ENCODE measurements around the gene IGF2R.

Gene IGF2R

DNA sequence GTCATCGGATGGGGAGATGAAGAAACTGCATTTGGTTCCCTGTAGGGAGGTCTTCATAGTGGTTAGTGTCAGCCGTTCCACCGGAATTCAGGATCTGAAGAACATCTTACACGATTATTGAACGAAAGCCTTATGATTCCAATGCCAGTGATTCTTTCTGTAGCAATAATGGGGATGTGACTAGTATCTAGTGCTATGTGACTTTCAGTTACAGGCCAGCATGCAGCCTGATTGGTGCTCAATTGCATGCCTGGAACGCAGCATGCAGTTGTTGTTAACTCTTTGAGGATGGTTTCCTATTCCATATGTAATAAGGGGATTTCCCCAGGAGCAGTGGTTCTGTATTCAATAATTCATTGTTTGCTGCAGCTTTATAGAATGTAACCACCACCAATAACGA lies 81.1 kb downstream of the IGF2R start:
- DNase-seq: no peak

DNA sequence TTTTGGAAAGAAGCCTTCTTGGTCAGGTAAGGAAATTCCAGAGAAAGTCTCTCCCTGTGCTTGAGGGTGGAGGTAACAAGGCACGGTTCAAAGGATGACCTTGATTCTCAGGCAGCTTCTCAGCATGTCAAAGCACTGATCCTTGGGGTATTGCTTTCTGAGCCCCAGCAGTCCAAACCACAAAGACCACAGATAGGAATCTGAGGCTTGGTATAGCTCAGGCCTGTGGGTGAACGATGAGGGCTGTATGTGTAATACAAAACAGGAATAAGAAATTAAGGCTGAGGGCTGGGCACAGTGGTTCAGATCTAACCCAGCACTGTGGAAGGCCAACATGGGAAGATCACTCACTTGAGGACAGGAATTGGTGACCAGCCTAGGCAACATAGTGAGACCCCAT lies 82.5 kb downstream of the IGF2R start:
- peak; percentile 51 for DNase-seq

DNA sequence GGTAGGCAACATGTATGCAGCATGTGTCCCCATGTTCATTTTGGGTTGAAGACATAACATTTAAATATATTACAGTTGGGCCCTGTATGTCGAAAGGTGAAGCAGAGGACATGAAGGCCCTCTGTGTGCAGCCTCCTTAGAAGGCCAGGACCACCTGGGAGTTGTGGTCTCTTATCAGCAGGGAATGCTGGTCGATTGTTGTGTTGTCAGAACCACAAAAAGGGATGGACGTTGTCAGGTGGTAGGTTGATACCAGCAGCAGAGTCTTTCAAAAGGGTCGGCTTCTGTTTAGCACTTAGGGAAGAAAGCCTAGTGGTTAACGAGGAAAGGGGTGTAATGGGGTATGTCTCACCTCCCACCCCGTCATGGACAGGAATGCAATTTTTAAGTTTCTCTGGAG lies 85.4 kb downstream of the IGF2R start:
- DNase-seq: no peak

- no peak for DNase-seq
These were observed 86.0 kb downstream of the IGF2R start for GRCh38 chr6:160054913-160055312.

DNA sequence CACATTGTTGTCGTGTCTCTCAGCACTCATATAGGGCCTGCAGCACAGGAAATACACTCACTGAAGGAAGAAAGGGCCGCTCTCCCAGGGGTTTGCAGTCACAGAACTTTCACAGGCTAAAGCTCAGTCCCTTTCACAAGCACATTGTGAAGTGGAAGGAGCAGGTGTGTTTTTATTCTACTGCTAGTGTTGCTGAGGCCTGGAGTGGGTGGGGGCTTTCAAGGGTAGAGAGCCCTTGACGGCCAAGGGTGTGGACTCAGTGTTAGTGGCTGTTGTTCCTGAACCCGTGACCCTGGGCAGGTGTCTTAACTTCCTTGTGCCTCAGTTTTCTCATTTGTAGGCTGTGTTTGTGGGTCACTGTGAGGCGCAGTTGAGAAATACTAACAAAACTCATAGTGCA lies 86.5 kb downstream of the IGF2R start:
- DNase-seq: no peak

GRCh38 chr6:160055813-160056212 lies 86.9 kb downstream of the IGF2R start:
- DNase-seq: peak; percentile 34

DNA sequence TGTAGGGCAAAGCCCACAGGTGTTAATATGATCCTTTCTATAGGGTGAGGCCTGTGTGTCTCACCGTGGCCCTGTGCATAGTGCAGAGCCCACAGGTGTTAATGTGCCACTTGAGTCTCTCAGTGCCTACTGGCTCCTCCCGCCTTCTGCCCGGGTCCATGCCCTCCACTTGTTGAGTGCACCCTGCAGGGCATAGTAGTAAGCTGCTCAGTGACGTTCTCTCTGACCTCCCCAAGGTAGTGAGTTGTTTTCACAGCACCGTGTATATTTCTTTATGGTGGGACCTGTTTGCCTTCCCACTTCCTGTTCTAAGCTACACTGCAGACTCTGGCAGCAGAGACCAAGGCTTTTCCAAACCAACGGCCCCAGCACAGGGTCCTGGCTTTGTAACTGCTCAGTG lies 88.2 kb downstream of the IGF2R start:
- DNase-seq: no peak

DNA sequence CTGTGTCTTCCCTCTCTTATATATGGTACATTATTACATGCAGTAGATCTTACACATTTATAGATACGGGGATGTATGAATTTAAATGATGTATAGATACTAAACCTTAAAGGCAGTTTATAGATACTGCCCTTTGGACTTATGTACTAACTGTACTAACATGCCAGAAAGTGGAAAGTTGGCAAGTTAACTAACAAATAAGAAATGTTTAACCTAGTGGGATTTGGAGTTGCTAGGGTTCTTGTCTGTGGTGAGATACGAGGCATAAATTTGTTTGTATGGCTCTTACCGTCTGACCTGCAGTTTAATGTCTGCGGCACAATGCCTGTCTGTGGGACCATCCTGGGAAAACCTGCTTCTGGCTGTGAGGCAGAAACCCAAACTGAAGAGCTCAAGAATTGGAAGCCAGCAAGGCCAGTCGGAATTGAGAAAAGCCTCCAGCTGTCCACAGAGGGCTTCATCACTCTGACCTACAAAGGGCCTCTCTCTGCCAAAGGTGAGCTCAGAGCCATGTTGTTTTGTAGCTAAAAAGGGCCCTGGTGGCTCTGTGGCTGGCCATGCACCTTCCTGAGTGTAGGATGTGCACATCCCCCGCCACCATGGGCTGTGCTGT lies 89.8 kb downstream of the IGF2R start:
- DNase-seq: no peak

- DNase-seq: no peak
These were observed 91.3 kb downstream of the IGF2R start for GRCh38 chr6:160060221-160060620.

DNA sequence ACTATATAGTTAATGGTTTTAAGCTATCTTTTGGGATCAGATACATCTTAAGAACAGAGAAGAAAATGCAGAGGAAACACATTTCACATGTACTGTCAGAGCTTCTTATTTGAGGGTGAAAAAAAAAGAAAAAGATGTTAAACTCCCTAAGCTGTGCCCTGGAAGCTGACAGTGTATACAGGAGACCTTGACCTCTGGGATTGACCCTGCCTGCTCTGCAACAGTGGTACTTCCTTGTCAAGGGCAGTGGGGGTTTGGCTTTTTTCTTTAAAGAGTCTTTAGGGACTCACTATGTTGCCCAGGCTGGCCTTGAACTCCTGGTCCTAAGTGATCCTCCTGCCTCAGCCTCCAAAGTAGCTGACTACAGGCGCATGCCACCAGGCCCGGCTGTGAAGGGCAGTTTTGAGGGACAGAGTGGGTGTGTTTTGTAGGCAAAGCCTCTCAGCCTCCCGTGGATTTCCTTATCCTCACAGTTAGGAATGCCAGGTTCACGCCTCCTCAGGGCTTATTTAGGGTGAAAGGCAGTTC lies 92.1 kb downstream of the IGF2R start:
- DNase-seq: no peak

DNA sequence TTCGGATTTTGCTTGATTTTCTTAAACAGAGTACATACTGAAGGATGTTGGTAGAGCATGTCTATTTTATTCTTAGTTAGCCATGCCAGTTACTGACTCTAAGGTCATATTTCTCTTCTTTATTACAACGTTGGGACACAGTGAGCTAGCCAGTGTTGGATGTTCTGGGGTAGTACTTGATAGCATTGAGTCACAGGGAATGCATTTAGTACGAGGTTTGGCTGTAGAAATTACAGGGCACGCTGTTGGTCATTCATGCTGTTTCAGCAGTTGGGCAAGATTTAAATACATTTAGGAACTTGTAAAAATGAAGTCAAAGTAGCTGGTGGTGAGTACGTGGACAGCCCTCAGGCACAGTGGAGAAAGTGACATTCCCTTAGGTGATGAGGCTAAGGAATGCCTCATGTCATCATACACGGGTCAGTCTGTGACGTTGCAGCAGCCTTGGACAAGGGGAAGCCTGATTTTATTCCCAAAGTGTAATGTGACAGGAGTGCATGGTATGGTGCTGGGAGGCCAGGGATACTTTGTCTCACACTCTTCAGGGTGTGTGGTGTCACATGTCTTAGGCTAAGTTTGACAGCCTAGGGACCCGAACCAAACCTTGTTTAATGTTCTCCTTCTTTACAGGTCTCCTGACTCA lies 95.0 kb downstream of the IGF2R start:
- DNase-seq: no peak

DNA sequence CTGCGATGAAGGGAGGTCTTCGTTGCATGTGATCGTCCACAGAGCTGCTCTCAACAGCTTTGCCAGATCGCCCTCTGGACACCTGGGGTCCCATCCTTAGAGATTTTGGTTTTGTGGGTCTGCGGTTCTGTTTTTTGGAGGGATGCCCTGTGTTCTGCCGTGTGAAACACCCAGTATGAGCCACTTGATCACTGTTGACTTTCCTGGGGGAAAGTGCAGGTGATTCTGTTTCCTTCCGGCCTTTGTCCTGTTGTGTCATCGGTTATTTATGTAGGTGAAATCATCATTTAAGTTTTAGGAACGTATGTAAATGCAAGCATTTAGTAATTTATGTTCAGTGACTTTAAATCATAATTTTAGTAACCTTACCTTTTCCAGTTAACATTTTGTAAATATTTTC lies 96.3 kb downstream of the IGF2R start:
- no peak for DNase-seq

GRCh38 chr6:160067564-160067963 lies 98.7 kb downstream of the IGF2R start:
- no peak for DNase-seq

GRCh38 chr6:160068346-160068745 lies 99.5 kb downstream of the IGF2R start:
- DNase-seq: no peak

GRCh38 chr6:160069050-160069454 lies 100.2 kb downstream of the IGF2R start:
- DNase-seq: peak; percentile 56

DNA sequence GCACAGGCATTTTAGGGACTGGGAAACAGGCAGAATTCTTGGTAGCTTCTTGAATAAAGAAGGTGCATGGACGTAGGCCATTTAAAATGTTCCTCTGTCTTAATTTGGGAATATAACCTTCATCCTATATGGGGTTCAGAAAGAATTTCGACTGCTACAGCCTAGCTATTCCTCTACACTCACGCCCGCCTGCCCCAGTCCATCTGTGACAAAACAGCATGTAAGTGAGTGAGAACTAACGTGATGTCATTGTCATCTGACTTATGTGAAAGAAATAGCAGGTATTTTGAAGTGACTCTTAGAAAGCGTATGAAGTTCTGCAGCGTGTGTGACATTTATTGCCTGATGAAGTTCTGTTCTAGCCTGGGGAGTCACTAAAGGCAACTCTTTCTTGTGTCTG lies 100.6 kb downstream of the IGF2R start:
- DNase-seq: no peak

GRCh38 chr6:160070427-160070826 lies 101.5 kb downstream of the IGF2R start:
- DNase-seq: no peak

DNA sequence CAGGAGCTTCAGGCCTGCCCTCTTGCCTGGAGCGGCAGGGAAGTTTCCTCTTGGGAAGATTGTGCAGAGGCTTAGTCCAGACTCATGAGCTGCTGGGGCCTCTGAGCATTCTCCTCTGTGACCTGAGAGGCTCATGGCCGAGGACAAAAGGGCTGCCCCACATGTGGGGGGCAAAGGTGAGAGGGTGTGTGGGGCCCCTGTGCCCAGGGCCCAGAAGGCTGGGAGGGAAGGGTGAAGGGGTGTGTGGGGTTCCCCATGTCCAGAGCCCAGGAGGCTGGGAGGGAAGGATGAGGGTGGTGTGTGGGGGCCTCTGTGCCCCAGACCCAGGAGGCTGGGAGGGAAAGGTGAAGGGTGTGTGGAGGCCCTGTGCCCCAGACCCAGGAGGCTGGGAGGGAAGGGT lies 101.9 kb downstream of the IGF2R start:
- DNase-seq: no peak

GRCh38 chr6:160071805-160072690 lies 103.2 kb downstream of the IGF2R start:
- DNase-seq: no peak

DNA sequence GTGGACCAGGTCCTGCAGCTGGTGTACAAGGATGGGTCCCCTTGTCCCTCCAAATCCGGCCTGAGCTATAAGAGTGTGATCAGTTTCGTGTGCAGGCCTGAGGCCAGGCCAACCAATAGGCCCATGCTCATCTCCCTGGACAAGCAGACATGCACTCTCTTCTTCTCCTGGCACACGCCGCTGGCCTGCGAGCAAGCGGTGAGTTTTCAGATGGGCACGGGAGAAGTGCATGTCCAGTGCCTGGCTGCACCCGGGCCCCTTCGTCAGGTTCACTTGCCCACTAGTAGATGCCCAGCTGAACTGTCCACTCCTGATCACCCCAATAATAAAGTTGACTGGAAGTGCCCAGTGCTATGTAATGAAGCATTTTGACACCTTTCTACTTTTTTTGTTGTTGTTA lies 104.4 kb downstream of the IGF2R start:
- DNase-seq: no peak

GRCh38 chr6:160076009-160076408 lies 107.1 kb downstream of the IGF2R start:
- DNase-seq: no peak

- DNase-seq: no peak
These were observed 108.1 kb downstream of the IGF2R start for GRCh38 chr6:160077024-160077423.

GRCh38 chr6:160077526-160077925 lies 108.6 kb downstream of the IGF2R start:
- DNase-seq: no peak

Measured in MV-4-11 (cell line).